Epithelial cell of proximal tubule (primary cell): ENCODE data around the gene PDCD5. TPM values are rescaled to one million over a fixed set of nuclear protein-coding genes. Genes with fewer than 3 reads are reported as not detected.

ENCODE experiments used
- DNase-seq: peaks from one replicate; pipeline ENCODE4 v3.0.0-alpha.2; 2011; ENCODE audit warnings: low read depth
- H3K4me3 ChIP-seq: 2 replicates; pipeline ENCODE4 v1.5.1; 2011; ENCODE audit warnings: low read depth, mild to moderate bottlenecking, low read length
- CTCF ChIP-seq: conservative IDR thresholded peaks from 2 replicates; pipeline ENCODE4 v1.5.1; 2012; ENCODE audit warnings: low read depth, mild to moderate bottlenecking, low read length
- total RNA-seq: library from RNA; depleted of rRNA; stranded (reverse); fragments of >200 nt; gene quantifications from 2 replicates; pipeline ENCODE4 v1.2.3, GENCODE V29; 2015

The PDCD5 gene
- total RNA-seq, 1 donor from 2014 or later, result 315 TPM

GRCh38 chr19:32599736-32600157 is 18.8 kb downstream of the PDCD5 start:
- peak; percentile 22 for DNase-seq
- TF ChIP-seq CTCF, result peak; percentile 80

GRCh38 chr19:32603961-32604360 is 23.0 kb downstream of the PDCD5 start:
- no peak for TF ChIP-seq CTCF
- no peak for DNase-seq
- no peak overlapping the region for H3K4me3 ChIP-seq

More at GRCh38 chr19:32599736-32600157, 18.8 kb downstream of the PDCD5 start:
- H3K4me3 ChIP-seq, result no peak overlapping the region

- no peak for DNase-seq
- H3K4me3 ChIP-seq, result no peak overlapping the region
- TF ChIP-seq CTCF, result no peak
These were observed 24.6 kb downstream of the PDCD5 start for GRCh38 chr19:32605544-32605943.

GRCh38 chr19:32606289-32606688 is 25.3 kb downstream of the PDCD5 start:
- DNase-seq, result no peak
- no peak for TF ChIP-seq CTCF
- no peak overlapping the region for H3K4me3 ChIP-seq

GRCh38 chr19:32607479-32607878 is 26.5 kb downstream of the PDCD5 start:
- no peak for DNase-seq
- no peak overlapping the region for H3K4me3 ChIP-seq
- no peak for TF ChIP-seq CTCF

- DNase-seq, result no peak
- H3K4me3 ChIP-seq, result no peak overlapping the region
- no peak for TF ChIP-seq CTCF
These were observed 30.2 kb downstream of the PDCD5 start for GRCh38 chr19:32611161-32611560.

GRCh38 chr19:32613008-32613407 is 32.0 kb downstream of the PDCD5 start:
- H3K4me3 ChIP-seq, result no peak overlapping the region
- DNase-seq, result no peak
- TF ChIP-seq CTCF, result no peak
